UCSD-AML1 (cell line): Measurements from ENCODE around the gene COL19A1.
"Not testable (repeated sequence)": the region's sequence is repeated elsewhere in the genome, so short reads cannot be mapped to it uniquely, and the experiment has no call there.

Source experiments
- DNase-seq: peaks from one replicate; lab custom pipeline; 2025; ENCODE audit not compliant: unreplicated experiment; lab: John Stamatoyannopoulos, UW

COL19A1 gene

DNA sequence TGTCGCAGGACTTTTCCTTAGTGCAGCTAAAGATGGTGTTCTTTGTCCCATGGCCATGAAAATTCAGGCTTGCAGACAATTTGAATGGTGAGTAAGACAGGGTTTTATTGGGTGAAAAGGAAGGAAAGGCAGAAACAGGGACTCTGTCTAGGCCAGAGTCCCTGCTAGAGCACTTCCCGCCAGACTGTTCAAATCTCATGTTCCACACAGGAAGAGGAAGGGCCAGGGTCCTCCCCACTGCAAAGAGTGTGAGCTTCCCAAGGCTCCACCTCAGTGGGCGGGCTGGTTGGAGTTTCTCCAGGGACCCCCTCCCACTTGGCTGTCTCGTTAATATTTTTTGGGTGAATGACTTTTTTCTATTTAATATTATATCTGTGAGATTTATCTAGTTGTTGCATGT, 29.0 kb downstream of the COL19A1 start:
- DNase-seq, result peak; percentile 7

DNA sequence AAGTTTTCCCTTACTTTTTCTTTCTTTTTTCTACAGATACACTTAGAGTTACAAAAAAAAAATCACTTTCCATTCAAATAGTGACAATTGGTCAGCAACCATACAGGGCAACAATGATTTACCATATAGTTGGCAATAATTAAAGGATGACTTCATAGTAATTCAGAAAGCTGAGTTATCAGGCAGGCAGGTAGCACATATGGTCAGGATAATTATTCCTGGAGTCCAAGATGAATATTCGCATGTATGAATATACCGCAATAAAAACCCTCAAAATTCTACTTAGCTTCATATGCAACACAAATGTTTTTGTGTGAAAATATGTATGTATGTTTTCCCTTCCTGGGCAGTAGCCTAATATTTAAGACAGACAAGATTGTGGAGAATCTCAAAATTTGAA, 34.5 kb downstream of the COL19A1 start:
- no peak for DNase-seq

DNA sequence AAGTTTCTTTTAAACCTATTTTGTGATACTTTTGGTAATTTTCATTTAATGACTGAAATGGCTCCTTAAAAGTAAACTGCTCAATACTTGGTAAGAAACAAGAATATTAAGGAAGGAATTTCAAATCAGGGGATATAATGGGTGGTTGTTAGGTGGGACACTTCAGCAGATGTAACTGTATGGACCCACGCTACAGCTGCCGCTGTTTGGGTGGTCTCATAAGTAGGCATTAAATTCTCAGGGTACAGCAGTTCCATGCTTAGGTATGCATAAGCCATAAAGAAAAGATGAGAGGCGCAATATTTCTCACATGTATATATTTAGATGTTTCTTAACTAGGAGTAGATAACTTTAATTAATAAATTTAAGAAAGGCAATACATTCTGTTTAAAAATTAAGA, 35.0 kb downstream of the COL19A1 start:
- DNase-seq, result no peak

DNA sequence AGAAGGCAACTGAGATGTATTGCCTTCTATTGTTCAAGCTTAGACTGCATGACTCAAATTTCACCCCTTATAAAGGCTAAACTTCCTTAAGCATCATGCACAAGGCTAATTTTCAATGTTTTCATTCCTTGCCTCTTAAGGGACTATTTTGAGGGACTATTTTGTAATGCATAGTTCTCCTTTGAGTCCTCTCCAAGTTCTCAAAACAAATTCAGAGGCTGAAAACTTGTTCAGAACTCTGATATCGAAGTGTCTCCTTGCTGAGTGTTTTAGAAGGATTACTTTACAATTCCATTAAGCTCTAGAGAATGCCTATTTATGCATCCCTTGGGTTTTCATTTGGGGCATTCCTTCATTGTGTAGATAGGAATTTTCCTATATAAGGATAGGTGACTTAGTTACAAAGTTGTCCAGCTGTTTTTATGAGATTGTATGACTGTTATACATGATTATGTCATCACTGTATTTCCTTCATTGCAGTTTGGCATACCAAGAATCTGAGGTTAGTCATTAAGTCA, 41.7 kb downstream of the COL19A1 start:
- no peak for DNase-seq

DNA sequence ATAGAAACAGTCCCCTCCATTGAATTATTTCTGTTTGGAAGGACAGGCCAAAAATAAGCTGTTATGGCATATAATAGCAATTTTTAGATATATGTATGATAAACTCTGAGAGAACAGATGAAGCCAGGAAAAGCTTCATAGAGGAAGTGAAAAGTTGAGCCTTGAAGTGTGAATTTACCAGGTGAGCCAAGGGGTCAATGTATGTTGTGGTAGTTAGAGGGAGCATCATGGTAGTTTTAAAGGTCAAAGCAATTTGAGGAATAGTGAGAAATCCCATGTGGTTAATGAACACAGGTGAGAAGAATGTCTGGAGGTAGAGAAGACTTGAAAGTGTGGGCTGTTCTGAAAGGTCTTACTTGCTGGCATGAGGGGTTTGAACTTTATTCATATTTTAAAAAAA, 47.0 kb downstream of the COL19A1 start:
- no peak for DNase-seq

DNA sequence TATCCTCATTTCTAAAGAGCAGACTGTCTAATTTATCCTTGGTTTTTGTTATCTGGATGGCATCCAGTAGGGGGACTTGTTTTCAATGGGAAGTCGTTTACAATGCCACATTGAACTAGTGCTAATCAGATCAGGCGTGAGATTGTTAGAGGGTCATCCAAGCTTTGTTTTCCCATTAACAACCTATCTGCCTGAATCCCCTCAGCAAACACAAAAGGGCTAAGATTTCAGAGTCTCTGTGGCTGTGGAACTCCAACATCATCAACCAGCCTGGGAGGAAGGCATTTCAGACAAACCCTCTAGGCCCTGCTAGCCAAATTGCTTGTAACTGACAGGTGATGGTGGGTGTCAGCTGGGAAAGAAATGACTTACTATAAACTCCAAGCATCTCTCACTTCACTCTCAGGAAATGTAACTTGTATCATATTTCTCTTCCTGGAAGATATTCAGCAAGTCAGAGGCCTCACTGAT, 47.7 kb downstream of the COL19A1 start:
- DNase-seq, result peak; percentile 4

DNA sequence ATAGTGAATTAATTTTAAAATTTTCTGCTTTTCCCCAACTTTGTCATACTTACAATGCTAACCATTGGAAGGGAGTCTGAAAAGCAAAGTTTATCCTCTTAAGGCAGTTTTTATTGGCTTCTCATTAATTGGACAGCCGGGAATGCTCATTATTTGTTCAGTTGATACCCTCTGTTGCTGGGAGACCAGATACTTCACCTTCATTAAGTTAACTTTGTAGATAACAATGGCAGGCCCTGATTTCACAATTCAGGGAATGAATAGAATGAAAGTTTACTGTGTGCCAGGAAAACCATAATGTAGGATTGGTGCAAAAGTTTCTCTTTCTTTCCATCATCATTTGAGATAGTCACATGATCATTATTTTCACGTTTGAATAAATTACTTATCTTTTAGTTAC, 49.0 kb downstream of the COL19A1 start:
- no peak for DNase-seq

DNA sequence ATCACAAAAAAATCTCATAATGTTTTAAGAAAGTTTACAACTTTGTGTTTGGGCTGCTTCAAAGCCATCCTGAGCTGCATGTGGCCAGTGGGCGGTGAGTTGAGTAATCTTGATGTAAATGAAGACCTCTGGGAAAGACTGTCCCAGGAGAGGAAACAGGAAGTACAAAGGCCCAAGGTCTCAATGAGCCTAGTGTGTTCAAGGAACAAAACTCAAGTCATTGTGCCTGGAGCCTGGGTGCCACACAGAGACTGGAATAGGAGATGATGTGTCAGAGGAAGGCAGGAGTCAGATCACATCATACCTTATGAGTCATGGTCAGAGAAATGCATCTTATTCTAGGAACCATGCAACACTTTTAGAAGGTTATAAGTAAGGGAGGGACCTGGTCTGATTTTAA, 51.5 kb downstream of the COL19A1 start:
- peak; percentile 1 for DNase-seq

DNA sequence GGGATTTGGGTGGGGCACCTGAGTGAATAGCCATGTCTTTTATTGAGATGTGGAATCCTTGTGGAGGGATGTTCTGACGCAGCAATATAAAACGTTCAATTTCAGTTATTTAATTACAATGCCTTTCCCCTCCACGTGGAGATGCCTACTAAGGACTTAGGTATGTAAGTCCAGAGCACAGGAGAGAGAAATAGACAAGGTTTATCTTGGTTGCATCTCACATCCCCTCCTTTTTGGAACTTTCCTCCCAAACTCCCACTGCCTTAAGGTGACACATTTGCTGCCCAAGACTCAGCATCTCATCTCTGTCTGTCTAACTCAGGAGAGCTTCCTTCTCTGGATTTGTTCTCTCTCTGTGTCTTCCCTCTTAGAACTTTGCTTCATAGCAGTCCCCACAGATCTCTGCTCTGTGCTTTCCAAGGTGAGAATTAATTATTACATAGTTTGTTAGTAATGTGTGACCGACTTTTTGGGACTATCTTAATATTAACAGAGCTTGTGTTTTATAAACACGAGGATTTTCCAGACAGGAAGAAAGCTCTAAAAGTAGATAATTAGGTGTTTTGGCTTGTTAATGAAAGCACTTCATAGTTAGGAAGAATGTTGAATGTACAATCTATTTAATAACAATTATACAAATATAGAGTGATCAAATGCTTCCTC, 52.6 kb downstream of the COL19A1 start:
- no peak for DNase-seq

DNA sequence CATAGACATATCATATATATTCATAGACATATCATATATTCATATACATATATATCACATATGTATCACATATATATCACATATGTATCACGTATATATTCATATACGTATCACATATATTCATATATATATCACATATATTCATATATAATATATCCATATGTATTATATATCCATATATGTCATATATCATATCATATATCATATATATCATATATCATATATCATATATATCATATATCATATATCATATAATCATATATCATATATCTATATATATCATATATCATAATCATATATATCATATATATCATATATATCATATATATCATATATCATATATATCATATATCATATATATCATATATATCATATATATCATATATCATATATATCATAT, 54.7 kb downstream of the COL19A1 start:
- DNase-seq, result not testable (repeated sequence)

DNA sequence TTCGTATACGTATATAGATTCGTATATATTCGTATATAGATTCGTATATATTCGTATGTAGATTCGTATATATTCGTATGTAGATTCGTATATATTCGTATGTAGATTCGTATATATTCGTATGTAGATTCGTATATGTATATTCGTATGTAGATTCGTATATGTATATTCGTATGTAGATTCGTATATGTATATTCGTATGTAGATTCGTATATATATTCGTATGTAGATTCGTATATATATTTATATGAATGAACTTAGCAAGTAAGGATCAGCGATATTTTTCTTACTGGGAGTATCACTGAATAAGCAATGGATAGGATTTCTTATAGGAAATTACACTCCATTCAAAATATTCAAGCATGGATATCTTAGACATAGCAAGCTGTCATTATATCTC, 55.3 kb downstream of the COL19A1 start:
- DNase-seq, result not testable (repeated sequence)

DNA sequence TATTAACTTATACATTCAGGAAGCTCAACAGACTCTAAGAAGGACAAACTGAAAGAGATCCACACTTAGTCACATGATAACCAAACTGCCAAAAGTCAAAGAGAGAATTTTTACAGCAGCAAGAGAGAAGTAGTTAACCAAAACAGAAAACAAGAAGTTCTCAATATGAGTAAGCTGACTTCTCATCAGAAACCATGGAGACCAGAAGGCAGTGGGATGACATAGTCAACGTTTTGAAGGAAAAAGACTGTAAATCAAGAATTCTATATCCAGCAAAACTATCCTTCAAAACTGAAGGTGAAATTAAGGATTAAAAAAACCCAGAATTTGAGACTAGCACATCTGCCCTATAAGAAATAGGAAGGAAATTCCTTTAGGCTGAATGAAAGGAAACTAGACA, 60.4 kb downstream of the COL19A1 start:
- DNase-seq, result no peak

DNA sequence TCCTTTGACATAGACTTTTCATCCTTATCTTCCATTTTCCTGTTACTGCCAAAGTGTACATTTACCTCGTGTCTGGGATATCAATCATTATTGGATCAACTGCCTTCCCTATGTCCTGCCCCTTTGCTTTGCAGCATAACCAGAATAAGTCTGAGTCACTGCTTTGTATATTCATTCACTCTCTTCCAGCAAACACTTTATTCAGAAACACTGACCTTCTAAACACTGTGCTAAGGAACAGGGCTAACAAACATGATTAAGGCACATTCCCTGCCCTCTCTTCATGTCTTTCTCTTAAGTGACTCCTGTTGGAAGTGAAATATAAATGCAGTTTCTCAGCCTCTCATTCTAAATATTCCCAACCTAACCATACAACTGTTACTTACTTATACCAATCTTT, 66.9 kb downstream of the COL19A1 start:
- no peak for DNase-seq

DNA sequence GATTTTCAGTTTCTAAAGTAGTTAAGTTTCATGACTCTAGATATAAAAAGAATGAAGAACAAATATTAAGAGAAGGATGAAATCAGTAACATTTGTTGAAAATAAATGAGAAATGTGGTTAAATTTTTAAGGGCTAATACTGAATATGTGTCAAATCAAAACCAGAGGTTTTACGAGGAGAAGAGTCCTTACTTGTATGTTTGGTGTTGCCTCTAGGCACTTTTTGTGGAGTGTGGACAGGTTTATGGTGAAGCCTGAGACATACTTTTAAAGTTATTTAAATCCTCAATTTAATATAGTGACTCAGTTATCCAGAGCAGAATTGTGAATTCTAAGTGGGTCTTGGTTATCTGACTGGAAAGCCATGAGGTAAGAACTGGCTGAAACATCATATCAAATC, 68.7 kb downstream of the COL19A1 start:
- DNase-seq, result no peak

DNA sequence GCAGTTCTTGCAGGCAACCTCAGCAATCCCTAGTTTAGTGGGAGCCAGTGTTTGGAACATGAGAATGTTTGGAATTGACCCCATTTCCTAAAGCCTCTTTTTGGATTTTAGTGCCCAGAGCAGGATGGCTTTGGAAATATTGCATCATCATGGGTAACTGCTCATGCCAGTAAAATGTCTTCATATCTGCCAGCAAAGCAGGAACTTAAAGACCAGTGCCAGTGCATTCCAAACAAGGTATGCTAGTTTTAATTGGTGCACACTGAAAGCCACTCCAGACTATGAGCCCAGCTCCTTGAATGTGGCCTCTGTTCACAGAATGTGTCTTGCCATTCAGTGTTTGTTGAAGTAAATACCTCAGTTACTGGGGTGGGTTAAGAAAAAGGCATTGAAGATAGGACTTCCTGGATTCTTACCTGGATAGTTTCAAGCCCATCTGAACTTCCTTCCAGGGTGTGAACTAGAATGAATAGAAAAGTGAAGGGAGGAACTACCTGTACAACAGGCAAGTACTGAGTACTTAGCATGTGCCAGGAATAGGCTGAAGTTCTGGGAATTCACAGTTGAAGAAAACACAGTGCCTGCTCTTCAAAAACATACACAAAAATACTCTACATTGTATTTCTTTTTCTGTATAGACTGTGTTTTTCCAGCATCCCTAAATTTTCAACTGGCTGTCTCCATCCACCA, 70.5 kb downstream of the COL19A1 start:
- DNase-seq, result no peak

DNA sequence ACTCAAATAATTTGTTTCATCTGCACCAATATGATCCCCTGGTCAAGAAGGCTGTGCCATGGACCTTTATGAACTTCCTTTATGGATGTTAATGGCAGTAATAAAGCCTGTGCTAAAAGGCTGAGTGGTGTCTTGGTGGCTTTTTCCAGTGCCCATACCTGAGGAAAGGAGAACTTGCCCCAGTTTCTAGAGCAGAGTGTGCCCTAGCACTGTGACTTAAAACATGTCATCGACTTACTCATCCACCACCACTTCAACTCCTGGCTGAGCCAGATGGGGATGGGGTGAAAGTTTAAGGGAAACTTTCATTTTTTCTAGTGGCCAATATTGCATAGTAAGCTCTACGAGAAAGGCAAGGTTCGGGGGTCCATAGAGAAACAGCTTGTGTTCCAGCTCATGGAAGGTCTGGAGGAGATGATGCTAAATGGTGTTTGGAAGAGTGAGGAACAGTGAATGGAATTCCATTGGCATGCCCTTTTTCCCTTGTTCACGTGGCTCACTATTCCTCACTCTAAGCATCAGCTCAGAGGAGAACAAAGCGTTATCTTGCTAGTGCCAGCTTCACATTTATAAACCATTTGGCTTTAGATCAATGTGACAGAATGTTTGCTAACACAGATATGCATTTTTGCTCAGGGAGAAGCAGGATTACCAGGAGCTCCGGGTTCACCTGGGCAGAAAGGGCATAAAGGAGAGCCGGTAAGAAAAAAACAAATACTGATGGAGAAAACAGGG, 71.2 kb downstream of the COL19A1 start:
- no peak for DNase-seq

DNA sequence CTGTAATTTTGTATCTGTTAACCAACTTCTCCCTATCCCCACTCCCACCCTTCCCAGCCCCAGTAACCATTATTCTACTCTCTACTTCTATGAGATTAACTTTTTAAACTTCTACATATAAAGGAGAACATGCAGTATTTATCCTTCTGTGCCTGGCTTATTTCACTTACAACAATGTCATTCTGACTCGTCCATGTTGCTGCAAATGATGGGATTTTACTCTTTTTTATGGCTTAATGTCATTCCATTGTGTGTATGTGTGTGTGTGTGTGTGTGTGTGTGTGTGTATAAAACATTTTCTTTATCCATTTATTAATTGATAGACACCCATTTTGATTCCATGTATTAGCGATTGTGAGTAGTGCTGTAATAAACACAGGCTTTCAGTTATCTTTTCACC, 76.1 kb downstream of the COL19A1 start:
- DNase-seq, result no peak

DNA sequence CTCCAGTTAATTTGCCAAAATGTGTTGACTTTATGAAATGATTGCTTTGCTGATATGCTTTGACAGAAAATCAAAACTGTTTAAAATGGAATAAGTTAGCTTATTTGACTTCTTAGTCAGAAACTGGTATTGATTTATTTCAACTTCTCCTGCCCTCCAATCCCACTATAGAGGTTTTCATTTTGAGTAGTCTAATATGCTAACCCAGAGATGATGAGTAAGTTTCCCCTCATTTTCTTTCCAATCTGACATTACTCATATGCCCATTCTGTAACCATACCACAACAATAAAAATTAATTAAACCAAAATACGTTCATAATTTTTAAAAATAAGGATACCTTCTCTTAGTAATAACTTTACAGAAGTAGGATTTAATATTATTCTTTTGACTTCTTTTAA, 78.8 kb downstream of the COL19A1 start:
- DNase-seq, result no peak

DNA sequence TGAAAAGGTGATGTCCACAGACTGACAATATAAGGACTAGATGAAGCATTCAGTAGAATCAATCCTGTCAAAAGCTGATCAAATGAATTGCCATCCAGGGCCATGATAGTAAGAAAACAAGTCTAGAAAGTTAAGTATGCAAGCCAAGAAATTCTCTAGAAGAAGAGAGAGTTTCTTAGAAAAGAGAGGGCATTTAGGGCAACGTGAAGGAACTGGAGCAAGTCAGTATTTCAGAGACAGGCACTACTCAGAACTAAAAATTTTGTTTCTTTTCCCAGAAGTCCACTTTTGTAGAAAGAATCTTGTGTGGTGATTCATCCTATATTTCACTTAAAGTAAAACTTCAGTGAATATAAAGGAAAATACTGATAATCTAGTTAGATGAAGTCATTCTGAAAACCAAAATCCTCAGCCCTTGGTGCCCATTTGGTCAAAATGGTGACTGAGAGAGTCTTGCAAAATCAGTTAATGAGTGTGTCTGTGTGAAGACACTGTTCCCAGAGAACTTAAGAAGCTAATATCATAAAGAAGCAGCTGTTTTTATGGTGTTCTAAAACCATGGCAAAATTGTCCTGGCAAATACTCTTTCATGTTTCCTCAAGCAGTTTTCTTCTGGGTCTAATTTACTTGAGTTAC, 82.2 kb downstream of the COL19A1 start:
- no peak for DNase-seq

DNA sequence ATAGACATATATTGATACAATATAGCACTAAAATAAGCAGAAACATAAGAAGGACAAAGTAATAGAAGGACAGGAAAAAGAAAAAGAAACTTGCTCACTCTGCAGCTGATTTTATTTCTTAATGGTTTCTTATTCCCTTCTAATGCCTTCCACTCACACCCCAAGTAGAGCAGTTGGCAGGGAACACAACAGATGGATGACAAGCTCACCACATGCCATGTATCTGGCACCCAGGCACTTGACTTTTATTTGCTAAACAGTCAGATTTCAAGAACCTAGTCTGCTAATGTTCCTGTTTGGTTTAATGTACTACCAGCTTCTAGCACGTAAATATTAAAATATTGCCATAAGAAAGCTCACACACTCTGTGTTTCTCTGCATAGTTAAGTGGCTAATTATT, 87.1 kb downstream of the COL19A1 start:
- no peak for DNase-seq

DNA sequence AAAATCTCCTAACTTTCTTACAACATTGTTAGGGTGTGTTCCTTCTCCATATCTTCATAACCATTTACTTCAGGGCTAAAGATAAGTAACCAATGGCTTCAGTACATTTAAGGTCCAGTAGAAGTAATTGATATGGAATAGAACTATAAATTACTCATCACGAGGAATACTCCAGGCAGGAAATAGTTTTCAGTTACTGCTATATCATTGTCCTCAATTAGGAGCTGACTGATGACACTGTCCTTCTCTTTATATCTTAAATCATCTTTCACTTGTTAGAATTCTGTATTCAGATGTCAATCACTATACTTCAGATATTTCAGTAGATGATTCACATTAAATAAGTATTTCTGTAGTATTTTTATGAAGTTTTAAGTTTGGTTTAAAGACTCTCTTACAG, 88.4 kb downstream of the COL19A1 start:
- DNase-seq, result no peak
